ENCODE measurements around the gene CPA5. TPM values are rescaled to one million over a fixed set of nuclear protein-coding genes. Genes with fewer than 3 reads are reported as not detected.

CPA5 gene
- total and polyA plus RNA-seq, 2 of the 8 experiments (the other 6 are each of a cell fraction or from before 2014, with no cell fraction given), result 0.12 TPM; not detected in 1

GRCh38 chr7:130387628-130388403, 43.2 kb downstream of the CPA5 start:
- Histone ChIP-seq H3K9me3 (ENCODE audit: insufficient read depth in 2 of 2, low read depth in 1 of 2, low read length in 1 of 2) (no peaks in the 10 kb centered on the region), H3K14ac (ENCODE audit: insufficient read length) (no peak overlapping the region), H3K18ac (ENCODE audit: extremely low read depth, low read length) (no peak overlapping the region), H3K23ac (ENCODE audit: insufficient read length) (no peak overlapping the region), H3K36me3 (ENCODE audit: control insufficient read depth in 2 of 4, insufficient read depth in 4 of 4, low read length in 3 of 4) (no peaks in the 10 kb centered on the region), H3K56ac (replicated peaks; ENCODE audit: insufficient read length, low read depth, low read length) (no peak overlapping the region), H3K4me1 (replicated peaks in 1 of 4; ENCODE audit: control insufficient read depth in 3 of 4, insufficient read depth in 4 of 4, low read length in 3 of 4) (no peaks in the 10 kb centered on the region), H3K4me2 (ENCODE audit: insufficient read depth in 1 of 2, low read depth in 2 of 2, low read length in 2 of 2) (no peak overlapping the region), H3K4ac (replicated peaks; ENCODE audit: insufficient read length, low read depth, low read length) (no peak overlapping the region), H2BK5ac (ENCODE audit: low read depth, low read length) (no peak overlapping the region), H3K79me1 (ENCODE audit: low read depth, low read length) (no peaks in the 10 kb centered on the region), H2AFZ (ENCODE audit: low read length) (no peak overlapping the region), H3K27me3 (replicated peaks in 1 of 4; ENCODE audit: control insufficient read depth in 3 of 4, extremely low read depth in 1 of 4, insufficient read depth in 3 of 4, low read length in 3 of 4) (no peaks in the 10 kb centered on the region), H4K91ac (replicated peaks; ENCODE audit: insufficient read length, low read length) (no peak overlapping the region), H3K4me3 (ENCODE audit: extremely low read depth in 1 of 4, insufficient read depth in 2 of 4, low read depth in 3 of 4, low read length in 4 of 4) (no peak overlapping the region), H2BK15ac (ENCODE audit: low read length) (no peak overlapping the region), H4K20me1 (replicated peaks in 1 of 2; ENCODE audit: control insufficient read depth in 1 of 2, insufficient read depth in 2 of 2, low read length in 2 of 2) (no peaks in the 10 kb centered on the region), H2BK120ac (replicated peaks; ENCODE audit: low read depth, low read length) (no peak overlapping the region), H3K9ac (replicated peaks in 1 of 4; ENCODE audit: extremely low read depth in 1 of 4, low read depth in 3 of 4, low read length in 3 of 4) (no peak overlapping the region; a peak in 1 of 7 replicates), H2BK12ac (ENCODE audit: low read depth, low read length) (no peak overlapping the region), H2BK20ac (ENCODE audit: low read length) (no peak overlapping the region), H4K8ac (ENCODE audit: extremely low read depth, insufficient read depth, low read length) (peak overlapping the region; percentile 14; the same call in 1 of the 2 replicates), H3K79me2 (ENCODE audit: control insufficient read depth in 1 of 2, insufficient read depth in 2 of 2, low read length in 2 of 2) (no peaks in the 10 kb centered on the region), H2AK5ac (ENCODE audit: low read depth, low read length) (no peak overlapping the region), H4K5ac (ENCODE audit: insufficient read length, low read depth, low read length) (no peak overlapping the region), H3K23me2 (ENCODE audit: low read depth, low read length) (no peaks in the 10 kb centered on the region), H3K27ac (ENCODE audit: low read depth, low read length) (no peak overlapping the region)
- WGBS, 2 experiments (ENCODE audit: extremely low coverage in 1 of 2, insufficient coverage in 1 of 2, insufficient read length in 1 of 2, insufficient replicate concordance in 2 of 2, low coverage in 1 of 2, low lambda C conversion rate in 2 of 2, missing lambda C conversion rate in 1 of 2), result 92% methylated on average over 12 of the region's 12 CpGs; no CpG with 5 or more reads in 1 of the 2 experiments
- FAIRE-seq, result no peak
- POLR2A ChIA-PET (ENCODE audit: partially characterized antibody), result no interaction called here
- DNase-seq (ENCODE audit: low read depth in 1 of 2, low spot score in 2 of 2), result no peak
- TF ChIP-seq TAF1 (IDR thresholded peaks at IDR 0.05; ENCODE audit: low read depth, low read length) (no peak), CHD2 (IDR thresholded peaks at IDR 0.05; ENCODE audit: low read length) (no peak), FOSL1 (IDR thresholded peaks at IDR 0.05; ENCODE audit: insufficient read depth, low read depth, low read length) (no peak), ASH2L (IDR thresholded peaks at IDR 0.05; ENCODE audit: low read length) (no peak)
- CTCF ChIA-PET (ENCODE audit: partially characterized antibody), result interaction anchor here (1.3 kb wide), 1 partner anchor 110 kb away, joined by 4 read pairs; no protein-coding TSS in a partner anchor

Data from H1 (cell line).